ENCODE measurements around the gene FBXL14.
"Not testable (repeated sequence)": the region's sequence is repeated elsewhere in the genome, so short reads cannot be mapped to it uniquely, and the experiment has no call there.

Gene FBXL14

GRCh38 chr12:1566449-1567135 lies 27.8 kb downstream of the FBXL14 start:
- DNase-seq = no peak

- DNase-seq = no peak
These were observed 29.2 kb downstream of the FBXL14 start for GRCh38 chr12:1565172-1565571.

- no peak for DNase-seq
These were observed 30.3 kb downstream of the FBXL14 start for GRCh38 chr12:1564067-1564466.

GRCh38 chr12:1562813-1563407 lies 31.5 kb downstream of the FBXL14 start:
- no peak for DNase-seq

DNA sequence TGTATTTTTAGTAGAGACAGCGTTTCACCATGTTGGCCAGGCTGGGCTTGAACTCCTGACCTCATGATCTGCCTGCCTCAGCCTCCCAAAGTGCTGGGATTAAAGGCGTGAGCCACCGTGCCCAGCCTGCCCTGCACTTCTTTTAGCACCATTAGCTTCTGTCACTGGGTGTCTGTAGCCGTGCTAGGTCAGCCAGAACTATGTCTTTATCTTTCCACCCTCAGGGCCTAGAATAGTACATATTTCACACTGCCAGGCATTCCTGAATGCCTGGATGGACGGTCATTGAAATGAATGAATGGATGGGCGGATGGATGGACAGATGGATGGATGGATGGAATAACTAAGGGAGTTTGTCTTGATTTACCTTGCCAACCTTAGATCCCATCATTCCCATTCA lies 33.7 kb downstream of the FBXL14 start:
- DNase-seq = no peak

- peak; percentile 18 for DNase-seq
These were observed 34.7 kb downstream of the FBXL14 start for GRCh38 chr12:1559676-1560091.

DNA sequence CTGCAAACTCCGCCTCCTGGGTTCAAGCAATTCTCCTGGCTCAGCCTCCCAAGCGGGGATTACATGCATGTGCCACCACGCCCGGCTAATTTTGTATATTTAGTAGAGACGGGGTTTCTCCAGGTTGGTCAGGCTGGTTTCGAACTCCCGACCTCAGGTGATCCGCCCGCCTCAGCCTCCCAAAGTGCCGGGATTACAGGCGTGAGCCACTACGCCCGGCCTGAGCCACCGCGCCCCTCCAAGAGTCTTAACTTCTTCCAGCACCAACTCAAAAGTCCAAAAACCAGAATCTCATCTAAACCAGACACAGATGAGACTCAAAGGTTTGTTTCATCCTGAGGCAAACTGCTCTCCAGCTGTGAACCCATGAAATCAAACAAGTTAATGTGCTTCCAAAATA lies 36.3 kb downstream of the FBXL14 start:
- not testable (repeated sequence) for DNase-seq

- no peak for DNase-seq
These were observed 40.1 kb downstream of the FBXL14 start for GRCh38 chr12:1553987-1554982.

- DNase-seq = no peak
These were observed 40.8 kb downstream of the FBXL14 start for GRCh38 chr12:1553536-1553935.

DNA sequence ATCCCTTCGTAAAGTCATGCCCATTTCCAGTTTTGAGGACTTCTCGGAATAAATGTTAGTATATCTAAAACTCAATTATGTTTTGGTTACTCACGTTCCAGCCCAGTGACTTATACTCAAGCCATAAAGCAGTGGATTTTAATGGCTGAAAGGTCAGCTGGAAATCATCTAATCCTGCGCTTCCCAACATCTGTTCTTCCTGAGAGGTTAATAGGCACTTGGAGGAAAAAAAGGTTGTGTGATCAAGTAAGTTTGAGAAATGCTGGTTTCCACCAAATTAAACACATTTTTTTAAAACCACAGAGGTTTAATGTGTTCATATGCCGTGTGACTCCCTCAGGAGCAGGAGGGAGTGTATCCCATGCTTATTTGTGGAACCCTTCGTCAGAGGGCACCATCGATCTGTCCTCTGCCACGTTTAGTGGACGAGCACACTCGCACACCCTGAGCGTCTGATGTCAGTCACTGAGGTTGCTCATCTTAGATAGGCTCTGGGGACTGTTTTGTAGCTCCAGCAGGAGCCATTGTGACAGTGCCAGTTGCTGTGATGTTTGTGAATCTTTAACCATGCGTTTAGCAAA lies 41.4 kb downstream of the FBXL14 start:
- no peak for DNase-seq

GRCh38 chr12:1552171-1552570 lies 42.2 kb downstream of the FBXL14 start:
- DNase-seq = no peak

DNA sequence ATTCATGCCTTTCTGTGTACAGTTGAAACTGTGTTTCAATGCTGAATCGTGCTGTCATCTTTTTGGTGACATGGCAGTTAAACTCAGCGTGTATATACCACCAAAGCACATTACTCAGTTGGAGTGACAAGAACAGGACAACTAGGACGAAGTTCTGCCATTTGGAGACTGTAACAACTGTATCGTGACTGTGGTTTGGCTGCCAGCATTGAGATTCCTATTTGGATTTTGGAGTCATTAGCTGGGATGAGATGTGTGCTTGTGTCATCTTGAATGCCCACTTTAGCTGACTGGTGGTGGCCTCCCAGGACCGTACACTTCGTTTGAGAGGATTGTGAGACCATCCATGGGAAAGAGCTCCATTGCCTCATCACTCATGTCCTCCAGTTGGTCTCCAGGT lies 42.9 kb downstream of the FBXL14 start:
- DNase-seq = no peak

DNA sequence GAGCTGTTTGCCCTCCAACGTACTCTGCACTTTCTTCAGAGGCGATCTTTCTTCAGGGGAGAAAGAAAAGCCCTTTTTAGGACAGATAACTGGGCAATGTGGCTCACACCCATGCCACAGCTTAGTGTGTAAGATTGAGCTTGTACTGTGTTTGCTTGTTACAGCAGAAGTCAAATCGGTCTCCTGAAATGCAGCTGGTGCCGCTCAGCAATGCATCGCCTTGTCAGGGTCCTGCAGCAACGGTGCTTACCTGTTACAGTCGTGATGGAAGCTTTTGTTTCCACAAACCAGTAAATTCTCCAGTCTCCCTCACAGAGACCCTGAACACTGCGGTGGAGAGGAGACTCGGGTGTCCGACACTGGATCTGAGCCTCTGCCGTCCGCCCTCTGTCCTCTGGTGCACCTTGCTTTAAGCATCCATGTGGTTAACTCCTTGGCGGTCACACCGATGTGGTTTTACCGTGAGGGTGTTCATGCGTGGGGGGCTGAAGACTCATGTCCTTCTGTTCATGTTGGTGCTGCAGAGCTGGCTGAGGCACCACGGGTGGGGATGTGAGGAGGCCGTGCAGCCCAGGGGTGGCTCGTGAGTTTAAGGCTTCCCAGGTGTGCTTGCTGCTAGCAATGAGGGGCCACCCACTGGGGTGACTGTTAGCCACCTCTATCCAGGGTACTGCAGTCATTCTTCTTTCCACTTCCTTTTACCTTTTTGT lies 47.3 kb downstream of the FBXL14 start:
- DNase-seq = no peak

DNA sequence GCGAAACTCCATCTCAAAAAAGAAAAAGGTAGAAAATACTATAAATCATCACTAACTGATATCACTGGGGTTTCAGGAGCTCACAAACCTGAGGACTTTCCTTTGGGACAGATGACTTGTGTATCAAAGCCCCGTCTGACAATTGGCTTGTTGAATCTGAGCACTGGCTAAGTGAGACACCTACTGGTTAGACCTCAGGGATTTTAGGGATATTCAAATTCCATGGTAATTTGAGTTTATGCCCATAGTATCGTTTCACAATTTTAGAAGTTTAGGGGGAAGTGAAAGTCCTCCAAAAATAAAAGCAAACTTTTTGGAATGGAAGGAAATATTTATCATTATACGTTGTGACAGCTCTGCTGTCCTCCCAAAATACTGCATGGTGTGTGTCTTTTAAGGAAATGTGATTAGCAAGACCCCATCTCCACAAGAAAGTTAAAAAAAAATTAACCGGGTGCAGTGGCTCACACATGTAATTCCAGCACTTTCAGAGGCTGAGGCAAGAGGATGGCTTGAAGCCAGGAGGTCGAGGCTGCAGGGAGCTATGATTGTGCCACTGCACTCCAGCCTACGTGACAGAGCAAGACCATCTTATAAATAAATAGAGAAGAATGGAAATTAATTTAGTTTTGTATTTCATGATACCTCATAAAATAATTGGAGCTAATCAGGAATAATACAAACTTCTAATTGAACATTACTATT lies 49.2 kb downstream of the FBXL14 start:
- no peak for DNase-seq

DNA sequence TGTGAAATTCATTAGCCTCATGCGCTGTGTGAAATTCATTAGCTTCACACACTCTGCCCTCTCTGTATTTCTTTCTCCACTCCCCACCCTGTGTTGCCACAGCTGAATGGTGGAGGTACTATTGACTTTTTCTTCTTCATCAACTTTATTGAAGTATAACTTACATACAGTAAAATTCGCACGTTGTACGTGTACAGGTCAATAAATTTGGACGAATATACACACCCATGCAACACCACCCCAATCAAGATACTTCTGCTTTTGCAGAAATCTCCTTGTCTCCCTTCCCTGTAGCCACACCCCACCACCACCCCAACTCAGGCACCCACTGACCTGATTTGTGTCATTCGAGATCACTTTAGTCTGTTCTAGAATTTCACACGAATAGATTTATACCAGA lies 51.8 kb downstream of the FBXL14 start:
- DNase-seq = no peak

GRCh38 chr12:1540690-1541089 lies 53.7 kb downstream of the FBXL14 start:
- no peak for DNase-seq

DNA sequence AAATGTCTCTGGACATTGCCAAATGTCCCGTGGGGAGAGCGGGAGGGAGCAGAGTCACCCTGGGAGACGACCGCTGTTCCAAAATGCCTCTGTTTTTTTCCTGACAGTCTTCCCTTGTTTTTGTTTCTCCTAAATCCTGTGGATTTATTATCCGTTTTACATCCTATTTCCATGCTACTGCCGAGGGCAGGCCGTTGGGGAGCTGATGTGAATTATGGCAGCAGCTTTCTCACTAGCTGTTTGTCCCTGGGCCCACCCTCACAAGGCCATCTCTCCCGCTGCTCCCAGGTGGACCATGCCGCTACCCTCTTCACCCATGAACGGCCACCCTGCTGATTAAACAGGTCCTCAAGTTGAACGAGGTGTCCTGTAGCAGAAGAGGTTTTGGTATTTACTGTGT lies 55.2 kb downstream of the FBXL14 start:
- DNase-seq = no peak

GRCh38 chr12:1536817-1537216 lies 57.6 kb downstream of the FBXL14 start:
- DNase-seq = no peak

GRCh38 chr12:1534748-1535147 lies 59.6 kb downstream of the FBXL14 start:
- DNase-seq = no peak

GRCh38 chr12:1533602-1534304 lies 60.6 kb downstream of the FBXL14 start:
- no peak for DNase-seq

DNA sequence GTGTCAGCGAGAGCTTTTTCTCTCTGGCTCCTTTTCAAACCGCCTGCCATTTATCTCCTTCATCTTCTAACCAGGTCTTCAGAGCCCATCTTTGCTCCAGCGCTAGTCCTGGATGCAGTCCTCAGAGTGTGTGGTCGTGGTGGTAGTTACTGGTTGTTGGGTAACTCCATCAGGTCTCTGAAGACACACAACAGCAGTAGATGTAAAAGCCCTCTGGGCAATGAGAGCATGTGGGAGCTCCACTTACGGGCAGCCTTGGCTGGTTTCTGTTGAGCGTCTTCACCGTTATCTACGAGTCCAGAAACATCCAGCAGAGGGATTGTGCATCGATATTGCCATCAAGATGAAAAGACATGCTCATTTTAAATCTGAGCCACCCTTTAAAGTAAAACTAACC lies 61.2 kb downstream of the FBXL14 start:
- no peak for DNase-seq

All from SHP77 treated with DMSO at 0.1 percent for 48 hours (cell line).